Left lung (tissue), 10 donors: ENCODE results near the gene ACKR3. TPM values are rescaled to one million over a fixed set of nuclear protein-coding genes. Genes with fewer than 3 reads are reported as not detected.

Experiments used
- ATAC-seq: fragments of 200-7000 bp; cut with Tn5 transposase; one replicate; pipeline ENCODE4 v1.9.1; 2020; ENCODE audit warnings: moderate library complexity
- DNase-seq, 4 donors: peaks; one replicate each; pipeline ENCODE4 v3.0.0-alpha.2; 2013 to 2020
- H3K27ac ChIP-seq, 2 donors: fragments of 200-600 bp; sonication (generic) in 1 of 2; one replicate each; pipeline versions ENCODE4 v1.5.0 to v1.8.0; 2020 to 2021
- H3K27me3 ChIP-seq, 2 donors: fragments of 200-600 bp; sonication (generic) in 1 of 2; one replicate each; pipeline versions ENCODE4 v1.5.0 to v1.8.0; 2020 to 2021
- H3K36me3 ChIP-seq, 2 donors: fragments of 200-600 bp; sonication (generic) in 1 of 2; one replicate each; pipeline versions ENCODE4 v1.5.0 to v1.8.0; 2020 to 2021
- H3K4me1 ChIP-seq, 2 donors: fragments of 200-600 bp; one replicate each; pipeline ENCODE4 v1.8.0; 2021
- H3K4me3 ChIP-seq, 2 donors: fragments of 200-600 bp; sonication (generic) in 1 of 2; one replicate each; pipeline versions ENCODE4 v1.5.0 to v1.8.0; 2020 to 2021; ENCODE audit warnings: mild to moderate bottlenecking in 1 of 2
- H3K9me3 ChIP-seq, 2 donors: fragments of 200-600 bp; sonication (generic) in 1 of 2; one replicate each; pipeline versions ENCODE4 v1.5.0 to v1.8.0; 2020 to 2021
- CTCF ChIP-seq, 2 donors: fragments of 200-600 bp; sonication (generic) in 1 of 2; IDR thresholded peaks; one replicate each; pipeline versions ENCODE4 v1.5.0 to v1.8.0; 2021; ENCODE audit warnings: antibody characterized with exemption in 2 of 2
- intact Hi-C, 2 donors: fragments of 100-400 bp; cut with DNase I; formaldehyde crosslinking; loops; one replicate each; pipeline versions ENCODE4 v1.11.2 to v1.14.2; 2022
- polyA plus RNA-seq, 6 donors: library from polyadenylated mRNA; unstranded; fragments of 120-200 nt; gene quantifications; one replicate each; pipeline ENCODE4 v1.2.1, GENCODE V29; 2013; ENCODE audit not compliant: insufficient read length in 6 of 6
- total RNA-seq, 2 donors: library from RNA; stranded (reverse); fragmentation: NEBNext Ultra II Directional; extraction: Animal tissue kit (Norgen Biotek cat#: 25700); gene quantifications; one replicate each; pipeline ENCODE4 v1.2.1, GENCODE V29; 2021
- donor health status: DM: no; HTN: yes; CAD: no.
- donor health status: DM: no; HTN: no; CAD: no.

Gene ACKR3
- total and polyA plus RNA-seq, 8 donors, result 9.9 to 49.3 (median 33.3) TPM

DNA sequence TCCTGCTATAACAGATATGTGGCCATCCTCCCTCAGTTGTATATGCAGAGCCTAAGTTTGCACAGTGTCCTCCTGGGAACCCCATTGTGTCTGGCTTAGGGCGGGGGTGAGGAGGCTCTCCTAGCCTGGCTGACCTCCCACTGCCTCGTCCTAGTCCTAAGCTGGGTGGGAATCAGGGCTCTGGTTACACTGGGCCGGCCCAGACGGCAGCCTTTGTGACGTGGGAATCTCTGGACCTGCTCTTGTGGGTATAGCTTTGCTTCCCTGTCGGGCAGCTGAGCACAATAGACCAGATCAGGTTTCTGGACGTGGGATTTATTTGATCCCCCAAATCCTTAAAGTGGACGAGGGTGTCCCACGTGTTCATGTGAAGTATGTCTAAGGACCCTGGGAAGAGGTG, 2.9 kb downstream of the ACKR3 start:
- ATAC-seq (no peak), DNase-seq (no peak)
- H3K27me3 ChIP-seq, result peaks cover 0 to 20% of the 10 kb centered on the region in 2 donors
- intact Hi-C loops, result no loop called here
- H3K9me3 ChIP-seq, result no peaks in the 10 kb centered on the region
- H3K27ac ChIP-seq, result no peak overlapping the region
- H3K4me3 ChIP-seq, result no peak overlapping the region
- TF ChIP-seq CTCF (IDR thresholded peaks at IDR 0.05), result no peak
- H3K4me1 ChIP-seq, result peaks cover 12 to 35% of the 10 kb centered on the region in 2 donors
- H3K36me3 ChIP-seq, result no peaks in the 10 kb centered on the region

DNA sequence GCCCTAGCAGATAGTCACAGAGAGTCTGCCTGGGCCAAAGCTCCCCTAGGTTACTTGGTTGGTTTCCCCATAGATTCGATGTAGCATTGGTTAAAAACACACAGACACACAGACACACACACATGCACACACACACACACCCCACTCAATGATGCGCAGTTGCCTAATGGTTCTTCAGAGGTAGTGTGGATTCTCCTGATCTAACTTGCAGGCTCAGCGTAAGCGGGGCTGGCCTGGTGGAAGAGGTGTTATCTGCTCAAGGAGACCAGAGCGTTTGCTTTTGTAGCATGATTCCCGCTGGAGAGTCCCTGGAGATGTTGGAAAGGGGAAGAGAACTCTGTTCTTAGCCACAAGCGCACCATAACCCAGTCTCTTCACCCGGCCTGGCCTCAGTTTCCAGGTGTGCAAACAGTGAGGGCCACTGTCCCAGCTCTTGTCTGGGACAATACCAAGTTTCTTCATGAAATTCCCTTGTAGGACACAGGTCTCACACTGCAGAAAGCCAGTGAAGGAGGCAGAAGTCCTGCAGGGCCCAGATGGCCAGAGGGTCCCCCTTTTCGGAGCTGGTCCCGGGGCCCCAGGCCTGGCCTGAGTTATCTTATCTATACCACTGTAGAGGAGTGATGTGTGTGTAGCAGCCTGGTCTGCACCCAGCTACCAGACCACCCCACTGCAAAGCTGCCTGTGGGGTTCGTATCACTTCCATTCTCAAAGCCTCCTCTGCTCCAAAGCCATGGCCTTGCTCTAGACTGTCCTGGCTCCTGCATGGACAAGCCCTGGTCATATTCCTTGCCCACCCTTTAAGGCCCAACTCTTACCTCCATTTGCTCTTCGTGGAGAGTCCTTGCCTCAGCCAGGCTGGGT, 3.7 kb downstream of the ACKR3 start:
- ATAC-seq (no peak), DNase-seq (no peak)
- Histone ChIP-seq H3K4me1 (peaks cover 12 to 28% of the 10 kb centered on the region in 2 donors), H3K9me3 (no peaks in the 10 kb centered on the region), H3K27ac (no peak overlapping the region), H3K36me3 (no peaks in the 10 kb centered on the region), H3K27me3 (peaks cover 0 to 12% of the 10 kb centered on the region in 2 donors), H3K4me3 (no peak overlapping the region)
- no peak for TF ChIP-seq CTCF (IDR thresholded peaks at IDR 0.05)
- intact Hi-C loops, result no loop called here

DNA sequence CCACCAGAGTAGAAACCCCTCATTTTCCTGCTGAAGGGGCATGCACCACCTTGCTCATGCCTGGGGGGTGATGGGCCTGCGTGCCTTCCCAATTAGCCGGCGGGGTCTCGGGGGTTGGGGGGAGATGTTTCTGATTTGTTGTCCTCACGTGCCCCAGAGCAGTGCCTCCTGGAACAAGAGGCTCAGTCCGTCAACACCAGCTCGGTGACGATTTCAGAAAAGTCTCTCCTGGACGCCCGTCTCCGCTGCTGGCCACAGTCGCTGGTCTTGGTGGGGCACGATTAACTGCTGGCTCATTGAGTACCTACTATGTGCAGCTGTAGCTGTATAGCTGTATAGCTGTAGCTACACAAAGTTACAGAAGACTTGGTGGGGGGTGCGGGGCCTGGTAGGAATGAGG, 4.4 kb downstream of the ACKR3 start:
- no peak for TF ChIP-seq CTCF (IDR thresholded peaks at IDR 0.05)
- no peaks in the 10 kb centered on the region for H3K36me3 ChIP-seq
- intact Hi-C loops, result no loop called here

GRCh38 chr2:236574424-236575145, 5.0 kb downstream of the ACKR3 start:
- H3K27ac ChIP-seq, result no peak overlapping the region
- TF ChIP-seq CTCF (IDR thresholded peaks at IDR 0.05), result no peak
- no peaks in the 10 kb centered on the region for H3K9me3 ChIP-seq
- intact Hi-C loops, result no loop called here
- no peaks in the 10 kb centered on the region for H3K27me3 ChIP-seq
- DNase-seq (no peak), ATAC-seq (no peak)
- H3K36me3 ChIP-seq, result no peaks in the 10 kb centered on the region
- H3K4me3 ChIP-seq, result no peak overlapping the region
- peaks cover 5 to 15% of the 10 kb centered on the region in 2 donors for H3K4me1 ChIP-seq

More for the DNA sequence above, 4.4 kb downstream of the ACKR3 start:
- no peaks in the 10 kb centered on the region for H3K9me3 ChIP-seq
- ATAC-seq, result no peak
- H3K4me1 ChIP-seq, result peaks cover 8 to 21% of the 10 kb centered on the region in 2 donors
- H3K4me3 ChIP-seq, result no peak overlapping the region
- H3K27me3 ChIP-seq, result peaks cover 0 to 5% of the 10 kb centered on the region in 2 donors
- no peak for DNase-seq
- no peak overlapping the region for H3K27ac ChIP-seq

- Histone ChIP-seq H3K27ac (no peak overlapping the region), H3K36me3 (peaks cover 0 to 1% of the 10 kb centered on the region in 2 donors), H3K4me1 (peaks cover 0 to 6% of the 10 kb centered on the region in 2 donors), H3K9me3 (no peaks in the 10 kb centered on the region), H3K27me3 (no peaks in the 10 kb centered on the region), H3K4me3 (no peak overlapping the region)
- intact Hi-C loops, result no loop called here
- no peak for DNase-seq
- ATAC-seq, result no peak
- TF ChIP-seq CTCF (IDR thresholded peaks at IDR 0.05), result no peak
Measured at GRCh38 chr2:236575510-236575909, 5.9 kb downstream of the ACKR3 start.
